HG03571 (cell line): ENCODE measurements around the gene CEP85.
"Not testable (repeated sequence)": the region's sequence is repeated elsewhere in the genome, so short reads cannot be mapped to it uniquely, and the experiment has no call there.

Source experiments
- ATAC-seq: cut with Tn5 transposase; IDR thresholded peaks from one replicate; pipeline ENCODE4 v1.9.1; 2021; ENCODE audit not compliant: unreplicated experiment

CEP85 gene

GRCh38 chr1:26224606-26225005, 9.4 kb upstream of the CEP85 start:
- no peak for ATAC-seq

- no peak for ATAC-seq
Measured at GRCh38 chr1:26225033-26225831, 8.8 kb upstream of the CEP85 start.

DNA sequence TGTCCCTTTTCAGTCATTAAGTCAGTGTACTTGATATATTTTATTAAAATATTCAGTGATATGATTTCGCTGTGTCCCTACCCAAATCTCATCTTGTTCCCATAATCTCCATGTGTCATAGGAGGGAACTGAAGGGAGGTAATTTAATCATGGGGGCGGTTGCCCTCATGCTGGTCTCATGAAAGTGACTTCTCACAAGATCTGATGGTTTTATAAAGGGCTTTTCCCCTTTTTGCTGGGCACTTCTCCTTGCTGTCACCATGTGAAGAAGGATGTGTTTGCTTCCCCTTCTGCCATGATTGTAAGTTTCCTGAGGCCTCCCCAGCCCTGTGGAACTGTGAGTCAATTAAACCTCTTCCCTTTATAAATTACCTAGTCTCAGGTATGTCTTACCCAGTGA, 3.3 kb upstream of the CEP85 start:
- ATAC-seq: not testable (repeated sequence)

- ATAC-seq: peak; percentile 4
Measured at GRCh38 chr1:26234644-26235370, 807 bp downstream of the CEP85 start.

GRCh38 chr1:26237230-26237966, 3.4 kb downstream of the CEP85 start:
- no peak for ATAC-seq

DNA sequence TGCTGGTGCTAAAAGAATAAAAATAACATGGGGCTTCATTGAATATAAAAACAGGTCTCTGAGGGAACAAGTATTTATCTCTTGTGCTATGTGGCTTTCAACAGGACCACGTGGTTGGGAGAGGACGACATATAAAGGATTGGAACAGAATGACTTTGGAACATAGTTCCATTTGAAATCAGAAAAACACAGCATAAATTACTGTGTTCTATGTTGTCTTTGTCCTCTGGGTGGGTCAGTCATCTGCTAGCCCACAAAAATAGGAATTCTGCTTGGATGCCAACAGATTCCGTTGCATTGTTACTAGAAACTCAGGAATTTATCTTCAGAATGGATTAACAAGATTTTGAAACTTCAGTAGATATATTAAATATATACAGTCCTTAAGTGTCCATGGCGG, 5.9 kb downstream of the CEP85 start:
- no peak for ATAC-seq

DNA sequence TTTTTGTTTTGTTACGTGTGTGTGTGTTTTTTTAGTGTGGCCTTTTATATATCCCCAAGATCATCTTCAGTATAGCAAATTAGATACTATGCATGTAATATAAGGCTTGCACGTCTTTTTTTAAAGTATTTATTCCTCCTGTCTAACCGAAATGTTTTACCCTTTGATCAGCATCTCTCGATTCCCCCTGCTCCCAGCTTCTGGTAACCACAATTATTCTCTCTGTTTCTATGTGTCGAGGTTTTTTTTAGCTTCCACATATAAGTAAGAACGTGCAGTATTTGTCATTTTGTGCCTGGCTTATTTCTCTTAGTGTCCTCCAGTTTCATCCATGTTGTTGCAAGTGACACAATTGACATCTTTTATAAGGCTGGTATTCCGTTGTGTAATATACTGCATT, 18.7 kb downstream of the CEP85 start:
- no peak for ATAC-seq

DNA sequence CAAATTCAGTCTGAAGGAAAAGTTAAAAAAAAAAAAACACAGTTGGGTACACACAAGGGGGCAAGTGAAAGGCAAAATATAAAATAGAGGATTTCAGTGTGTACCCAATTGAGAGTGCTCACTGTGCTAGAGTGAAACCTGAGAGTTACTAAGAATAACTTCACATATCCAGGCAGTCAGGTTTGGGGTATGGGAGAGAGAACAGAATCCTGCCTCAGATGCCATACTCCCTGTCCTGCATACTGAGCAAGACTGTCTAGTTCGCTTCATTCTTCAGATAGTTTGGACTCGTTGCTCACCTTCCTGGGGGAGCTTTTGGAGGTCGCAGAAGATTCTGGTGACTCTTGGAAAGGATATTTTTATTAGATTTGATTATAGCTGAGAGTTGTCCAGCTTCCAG, 20.4 kb downstream of the CEP85 start:
- no peak for ATAC-seq

- no peak for ATAC-seq
Measured at GRCh38 chr1:26257222-26257621, 23.2 kb downstream of the CEP85 start.

- ATAC-seq: no peak
Measured at GRCh38 chr1:26259005-26259404, 25.0 kb downstream of the CEP85 start.

- ATAC-seq: no peak
Measured at GRCh38 chr1:26259578-26259977, 25.6 kb downstream of the CEP85 start.

- ATAC-seq: no peak
Measured at GRCh38 chr1:26263212-26263611, 29.2 kb downstream of the CEP85 start.

DNA sequence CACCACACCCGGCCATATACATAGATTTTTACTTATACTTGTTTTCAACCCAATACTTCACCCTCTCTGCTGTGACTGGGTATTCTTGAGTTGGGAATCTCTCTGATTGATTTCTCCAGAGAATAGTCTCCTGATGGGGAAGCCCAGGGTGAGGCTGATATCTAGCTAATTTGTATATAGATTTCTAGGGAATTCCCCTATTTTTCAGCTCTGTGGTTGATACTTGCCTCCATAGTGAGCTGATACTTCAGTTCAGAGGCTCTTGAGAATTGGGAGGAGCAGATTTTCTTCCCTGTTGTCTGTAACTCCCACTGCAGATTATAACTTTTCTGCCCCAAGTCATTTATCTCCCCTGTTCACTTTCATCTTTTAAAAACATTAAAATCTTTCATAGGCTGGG, 31.4 kb downstream of the CEP85 start:
- ATAC-seq: no peak

DNA sequence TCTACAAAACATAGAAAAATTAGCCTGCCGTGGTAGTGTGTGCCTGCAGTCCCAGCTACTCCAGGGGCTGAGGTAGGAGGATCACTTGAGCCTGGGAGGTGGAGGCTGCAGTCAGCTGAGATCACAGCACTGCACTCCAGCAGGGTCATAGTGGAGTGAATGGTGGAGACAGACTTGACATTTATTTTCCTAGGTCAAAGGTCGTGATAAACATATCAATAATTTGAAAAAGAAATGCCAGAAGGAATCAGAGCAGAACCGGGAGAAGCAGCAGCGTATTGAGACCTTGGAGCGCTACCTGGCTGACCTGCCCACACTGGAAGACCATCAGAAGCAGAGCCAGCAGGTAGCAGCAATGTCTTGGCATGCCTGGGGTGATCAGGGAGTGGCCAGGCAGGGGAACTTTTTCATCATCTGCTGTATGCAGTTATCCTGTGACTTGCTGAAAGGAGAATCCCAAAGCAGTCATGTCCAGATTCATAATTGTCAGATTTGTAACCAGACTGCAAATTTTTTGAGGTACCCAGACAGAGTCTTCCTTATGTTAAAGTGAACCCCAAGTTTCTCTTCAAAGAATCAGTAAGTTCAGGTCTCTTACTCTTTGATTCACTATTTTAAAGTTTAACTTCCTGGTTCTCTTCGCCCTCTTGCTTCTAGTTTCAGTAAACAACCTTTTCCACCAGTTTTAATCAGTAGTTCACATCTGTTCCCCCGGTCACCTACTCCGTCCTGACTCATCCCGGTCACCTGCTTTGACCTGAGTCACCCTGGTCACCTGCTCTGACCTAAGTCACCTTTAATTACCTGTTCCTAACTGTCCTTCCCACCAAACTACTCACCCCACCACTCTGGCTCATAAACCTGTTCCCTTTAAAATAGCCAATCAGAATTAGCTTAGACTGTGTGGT, 34.5 kb downstream of the CEP85 start:
- no peak for ATAC-seq

DNA sequence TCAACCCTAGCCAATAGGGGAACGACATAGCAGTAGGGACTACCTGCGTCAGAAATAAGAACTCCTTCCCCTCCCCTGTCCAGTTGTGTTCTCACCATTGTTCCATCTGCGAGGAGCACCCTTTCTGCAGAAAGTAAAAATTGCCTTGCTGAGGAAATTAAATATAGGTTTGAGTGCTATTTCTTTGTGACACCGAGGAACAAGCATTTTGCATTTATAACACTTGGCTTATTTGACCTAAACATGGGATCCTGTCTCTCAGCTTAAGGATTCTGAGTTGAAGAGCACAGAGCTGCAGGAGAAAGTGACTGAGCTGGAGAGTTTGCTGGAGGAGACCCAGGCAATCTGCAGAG, 35.2 kb downstream of the CEP85 start:
- ATAC-seq: no peak

- ATAC-seq: no peak
Measured at GRCh38 chr1:26274801-26275425, 40.9 kb downstream of the CEP85 start.

DNA sequence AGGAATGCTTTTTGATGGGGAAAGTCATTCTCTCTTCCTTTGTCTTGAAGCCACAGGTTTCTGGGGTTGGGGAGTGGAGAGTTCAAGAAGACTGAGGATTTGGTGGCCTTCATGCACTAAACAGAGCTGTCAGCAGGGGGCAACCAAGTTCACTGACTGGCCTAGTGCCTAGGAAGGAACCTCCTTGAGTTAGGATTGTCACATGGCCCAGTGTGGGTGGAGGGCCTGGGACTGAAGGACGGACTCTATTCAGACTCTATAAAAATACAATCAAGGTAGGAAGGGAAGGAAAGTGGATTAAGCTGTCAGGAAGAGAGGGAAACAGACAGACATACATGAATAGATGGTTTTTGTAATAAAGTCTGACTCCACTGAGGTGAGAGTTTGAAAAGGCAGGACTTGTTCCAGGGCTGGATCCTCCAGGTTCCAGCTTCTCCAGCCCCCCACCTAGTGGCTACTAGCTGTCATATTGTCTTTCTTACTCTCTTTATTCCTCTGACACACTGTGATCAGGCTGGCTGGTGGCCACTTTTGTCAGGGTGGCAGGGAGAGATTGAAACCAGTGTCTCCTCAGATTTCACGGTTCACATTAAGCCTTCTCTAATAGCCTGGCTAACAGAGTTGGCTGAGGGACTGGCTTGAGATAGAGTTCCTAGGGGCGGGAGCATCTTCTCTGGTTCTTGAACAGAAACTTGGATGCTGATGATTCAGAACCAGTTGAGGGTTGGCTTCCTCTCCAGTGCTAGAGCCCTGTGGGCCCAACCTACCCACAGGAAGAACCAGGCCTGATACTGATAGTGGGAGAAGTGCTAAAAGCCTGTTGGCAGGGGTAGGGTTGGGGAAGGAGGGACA, 41.8 kb downstream of the CEP85 start:
- no peak for ATAC-seq

- ATAC-seq: no peak
Measured at GRCh38 chr1:26276432-26276838, 42.4 kb downstream of the CEP85 start.

DNA sequence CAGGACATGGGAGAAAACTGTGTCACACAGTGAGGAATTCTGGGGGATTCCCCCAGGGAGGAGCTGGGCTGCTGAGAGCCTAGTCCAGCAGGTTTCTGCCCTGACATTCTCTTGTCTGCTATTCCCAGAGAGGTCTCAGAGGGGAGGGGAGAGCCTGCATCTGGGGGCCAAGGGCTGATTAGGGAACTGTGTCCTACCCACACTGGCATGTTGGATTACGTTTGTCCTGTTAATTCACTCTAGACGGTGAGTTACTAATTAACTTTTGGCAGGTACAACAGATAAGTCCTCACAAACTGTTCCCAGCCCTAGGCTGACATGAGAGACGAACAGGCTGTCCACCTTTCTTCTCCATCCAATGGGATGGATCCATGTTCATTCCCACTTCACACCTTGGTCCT, 43.3 kb downstream of the CEP85 start:
- no peak for ATAC-seq

GRCh38 chr1:26277719-26278118, 43.7 kb downstream of the CEP85 start:
- ATAC-seq: no peak
